Thyroid gland (tissue), 4 donors: ENCODE measurements around the gene MYH13.
A peak's percentile ranks its signal among the peaks of the same experiment; 100 is the strongest.

ENCODE experiments used
- CTCF ChIP-seq, 6 experiments: fragments of 200-600 bp in 3 of 6; fragments of 450-650 bp in 3 of 6; sonication (generic) in 3 of 6; IDR thresholded peaks; one replicate each; pipeline ENCODE4 v1.5.1; 2016 to 2019; ENCODE audit warnings: antibody characterized with exemption in 6 of 6, mild to moderate bottlenecking in 2 of 6, inconsistent platforms in 1 of 6, moderate library complexity in 1 of 6
- POLR2A ChIP-seq, 2 donors: fragments of 450-650 bp; IDR thresholded peaks; one replicate each; pipeline ENCODE4 v1.6.1; 2017; ENCODE audit warnings: antibody characterized with exemption in 2 of 2, mild to moderate bottlenecking in 2 of 2, moderate library complexity in 1 of 2

GRCh38 chr17:10316801-10317542 lies 55.8 kb downstream of the MYH13 start:
- TF ChIP-seq POLR2A (IDR thresholded peaks at IDR 0.05) (no peak), CTCF (IDR thresholded peaks at IDR 0.05) (peak in 5 of 6 experiments; percentile 21 to 69 (median 24))
